KMS-11 (cell line): ENCODE measurements around the gene KCNN3.

Source experiments
- H2AFZ ChIP-seq: fragments of 200-600 bp; sonication (generic); 2 replicates; pipeline ENCODE4 v1.6.1; 2016; ENCODE audit warnings: antibody characterized with exemption, mixed run types, low read depth
- H3K27ac ChIP-seq: fragments of 200-600 bp; sonication (generic); 2 replicates; pipeline ENCODE4 v1.6.1; 2016; ENCODE audit warnings: mild to moderate bottlenecking, mixed run types
- H3K27me3 ChIP-seq: fragments of 200-600 bp; sonication (generic); 2 replicates; pipeline ENCODE4 v1.6.1; 2017; ENCODE audit warnings: mild to moderate bottlenecking, low read depth, mixed run types, moderate library complexity; ENCODE audit not compliant: insufficient read depth
- H3K36me3 ChIP-seq: fragments of 200-600 bp; sonication (generic); 2 replicates; pipeline ENCODE4 v1.6.1; 2017; ENCODE audit warnings: mild to moderate bottlenecking, mixed run types; ENCODE audit not compliant: insufficient read depth
- H3K4me1 ChIP-seq: fragments of 200-600 bp; sonication (generic); 2 replicates; pipeline ENCODE4 v1.6.1; 2016; ENCODE audit warnings: mild to moderate bottlenecking, low read depth, mixed run types; ENCODE audit not compliant: poor library complexity, severe bottlenecking
- H3K4me2 ChIP-seq: fragments of 200-600 bp; sonication (generic); 2 replicates; pipeline ENCODE4 v1.7.0; 2016; ENCODE audit warnings: mild to moderate bottlenecking, mixed run types
- H3K4me3 ChIP-seq: fragments of 200-600 bp; sonication (generic); IDR thresholded peaks from 2 replicates; pipeline ENCODE4 v1.6.1; 2017; ENCODE audit warnings: low read depth, low read length, mixed read lengths; ENCODE audit not compliant: insufficient read depth
- H3K79me2 ChIP-seq: fragments of 200-600 bp; sonication (generic); 2 replicates; pipeline ENCODE4 v1.6.1; 2016; ENCODE audit warnings: low read depth, mixed run types; ENCODE audit not compliant: insufficient read depth
- H3K9ac ChIP-seq: fragments of 200-600 bp; sonication (generic); 2 replicates; pipeline ENCODE4 v1.6.1; 2016; ENCODE audit warnings: mild to moderate bottlenecking, mixed run types
- H4K20me1 ChIP-seq: fragments of 200-600 bp; sonication (generic); 2 replicates; pipeline ENCODE4 v1.6.1; 2016; ENCODE audit warnings: mild to moderate bottlenecking, mixed run types; ENCODE audit not compliant: insufficient read depth
- CTCF ChIP-seq: fragments of 200-600 bp; sonication (generic); conservative IDR thresholded peaks from 2 replicates; pipeline ENCODE4 v1.6.1; 2017; ENCODE audit warnings: low read depth, mild to moderate bottlenecking, antibody characterized with exemption, low read length, moderate library complexity, mixed read lengths

The KCNN3 gene

GRCh38 chr1:154844297-154844681 lies 25.8 kb downstream of the KCNN3 start:
- no peak for TF ChIP-seq CTCF
- no peak overlapping the region for H3K4me3 ChIP-seq
- no peak overlapping the region for H3K4me2 ChIP-seq
- no peaks in the 10 kb centered on the region for H3K36me3 ChIP-seq
- H4K20me1 ChIP-seq: no peaks in the 10 kb centered on the region
- H3K27ac ChIP-seq: no peak overlapping the region
- no peaks in the 10 kb centered on the region; the same call in 1 of the 2 replicates for H3K27me3 ChIP-seq
- H3K4me1 ChIP-seq: peaks cover 5% of the 10 kb centered on the region
- H2AFZ ChIP-seq: no peak overlapping the region
- no peaks in the 10 kb centered on the region for H3K79me2 ChIP-seq
- H3K9ac ChIP-seq: no peak overlapping the region

- H3K9ac ChIP-seq: no peak overlapping the region
- no peaks in the 10 kb centered on the region for H3K36me3 ChIP-seq
- H3K27ac ChIP-seq: no peak overlapping the region
- H3K4me1 ChIP-seq: peaks cover 4% of the 10 kb centered on the region
- no peaks in the 10 kb centered on the region for H3K79me2 ChIP-seq
- H3K4me3 ChIP-seq: no peak overlapping the region
- H2AFZ ChIP-seq: no peak overlapping the region
- H4K20me1 ChIP-seq: no peaks in the 10 kb centered on the region
- no peaks in the 10 kb centered on the region; the same call in 1 of the 2 replicates for H3K27me3 ChIP-seq
- no peak overlapping the region for H3K4me2 ChIP-seq
- TF ChIP-seq CTCF: no peak
Observed at GRCh38 chr1:154843636-154844296, 26.3 kb downstream of the KCNN3 start.

- no peak overlapping the region for H3K4me2 ChIP-seq
- peaks cover 2% of the 10 kb centered on the region; the same call in 1 of the 2 replicates for H3K27me3 ChIP-seq
- H3K4me1 ChIP-seq: peaks cover 14% of the 10 kb centered on the region
- no peak overlapping the region for H2AFZ ChIP-seq
- H3K9ac ChIP-seq: no peak overlapping the region
- H3K79me2 ChIP-seq: no peaks in the 10 kb centered on the region
- H3K36me3 ChIP-seq: no peaks in the 10 kb centered on the region
- H3K27ac ChIP-seq: no peak overlapping the region
- TF ChIP-seq CTCF: no peak
- no peak overlapping the region for H3K4me3 ChIP-seq
- no peaks in the 10 kb centered on the region for H4K20me1 ChIP-seq
Observed at GRCh38 chr1:154842635-154843034, 27.4 kb downstream of the KCNN3 start.

GRCh38 chr1:154841384-154841783 lies 28.7 kb downstream of the KCNN3 start:
- Histone ChIP-seq H2AFZ (no peak overlapping the region), H3K4me1 (peaks cover 25% of the 10 kb centered on the region), H3K4me2 (no peak overlapping the region), H3K27me3 (peaks cover 2% of the 10 kb centered on the region; the same call in 1 of the 2 replicates), H3K36me3 (no peaks in the 10 kb centered on the region), H3K79me2 (no peaks in the 10 kb centered on the region), H3K27ac (no peak overlapping the region), H3K4me3 (no peak overlapping the region), H4K20me1 (no peaks in the 10 kb centered on the region), H3K9ac (no peak overlapping the region)
- TF ChIP-seq CTCF: no peak
